Activated CD8-positive, alpha-beta T cell treated with anti-CD3 and anti-CD28 coated beads for 36 hours (primary cell): ENCODE results near the gene RPS6KA5. TPM values are rescaled to one million over a fixed set of nuclear protein-coding genes. Genes with fewer than 3 reads are reported as not detected.

Experiments used
- ATAC-seq: fragments of 200-7000 bp; cut with Tn5 transposase; one replicate; pipeline ENCODE4 v1.10.0; 2021; ENCODE audit warnings: mild to moderate bottlenecking, moderate library complexity
- CTCF ChIA-PET: fragments of 350-600 bp; sonication (Branson Sonifier 250); formaldehyde crosslinking; loops from one replicate; lab custom pipeline; 2021; ENCODE audit warnings: antibody characterized with exemption; lab: Charles Lee
- POLR2A ChIA-PET: fragments of 350-600 bp; sonication (Branson Sonifier 250); formaldehyde crosslinking; loops from one replicate; lab custom pipeline; 2021; ENCODE audit warnings: antibody characterized with exemption; lab: Charles Lee
- DNase-seq: peaks from one replicate; pipeline ENCODE4 v3.0.0-alpha.2; 2020
- H3K27ac Mint-ChIP-seq: one replicate; pipeline ENCODE4 v1.8.0; 2021; ENCODE audit warnings: mild to moderate bottlenecking, mixed read lengths
- H3K27me3 Mint-ChIP-seq: one replicate; pipeline ENCODE4 v1.8.0; 2021; ENCODE audit warnings: mixed read lengths
- H3K36me3 Mint-ChIP-seq: one replicate; pipeline ENCODE4 v1.8.0; 2021; ENCODE audit warnings: low read depth, mixed read lengths
- H3K4me1 Mint-ChIP-seq: one replicate; pipeline ENCODE4 v1.8.0; 2021; ENCODE audit warnings: low read depth, mixed read lengths
- H3K4me3 Mint-ChIP-seq: one replicate; pipeline ENCODE4 v1.8.0; 2021; ENCODE audit warnings: mild to moderate bottlenecking, moderate library complexity, mixed read lengths
- H3K9me3 Mint-ChIP-seq: one replicate; pipeline ENCODE4 v1.8.0; 2021; ENCODE audit warnings: mixed read lengths
- CTCF ChIP-seq: fragments of 200-600 bp; IDR thresholded peaks from one replicate; pipeline ENCODE4 v1.8.0; 2022; ENCODE audit warnings: antibody characterized with exemption, mild to moderate bottlenecking
- intact Hi-C: fragments of 100-400 bp; cut with micrococcal nuclease; formaldehyde crosslinking; loops from one replicate; pipeline ENCODE4 v1.10.0; 2022
- total RNA-seq, 2 experiments: library from RNA; stranded (reverse); gene quantifications; one replicate each; pipeline ENCODE4 v1.2.3, GENCODE V29; 2021

The RPS6KA5 gene
- total RNA-seq, 2 experiments from 2014 or later, result 12.8 to 12.9 TPM

DNA sequence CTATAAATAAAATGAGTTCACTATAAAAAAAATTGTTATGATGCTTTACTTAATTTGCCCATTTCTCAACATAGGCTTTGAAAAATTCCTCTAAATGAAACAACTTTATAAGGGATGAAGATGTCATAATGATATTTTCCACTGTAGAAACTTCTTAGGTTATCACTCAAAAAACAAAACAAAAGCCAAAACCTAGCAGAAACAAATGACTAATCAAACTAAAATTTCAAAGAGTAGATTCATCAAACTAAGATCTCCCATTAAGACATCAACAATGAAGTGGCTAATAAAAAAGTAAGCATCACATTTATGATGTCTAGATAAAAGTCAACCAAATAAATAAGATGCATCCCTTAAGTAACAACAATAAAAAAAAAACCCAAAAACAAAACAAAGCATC is 207.3 kb downstream of the RPS6KA5 start:
- DNase-seq, result no peak
- H3K4me3 Mint-ChIP-seq, result no peak overlapping the region
- CTCF ChIA-PET, result no interaction called here

DNA sequence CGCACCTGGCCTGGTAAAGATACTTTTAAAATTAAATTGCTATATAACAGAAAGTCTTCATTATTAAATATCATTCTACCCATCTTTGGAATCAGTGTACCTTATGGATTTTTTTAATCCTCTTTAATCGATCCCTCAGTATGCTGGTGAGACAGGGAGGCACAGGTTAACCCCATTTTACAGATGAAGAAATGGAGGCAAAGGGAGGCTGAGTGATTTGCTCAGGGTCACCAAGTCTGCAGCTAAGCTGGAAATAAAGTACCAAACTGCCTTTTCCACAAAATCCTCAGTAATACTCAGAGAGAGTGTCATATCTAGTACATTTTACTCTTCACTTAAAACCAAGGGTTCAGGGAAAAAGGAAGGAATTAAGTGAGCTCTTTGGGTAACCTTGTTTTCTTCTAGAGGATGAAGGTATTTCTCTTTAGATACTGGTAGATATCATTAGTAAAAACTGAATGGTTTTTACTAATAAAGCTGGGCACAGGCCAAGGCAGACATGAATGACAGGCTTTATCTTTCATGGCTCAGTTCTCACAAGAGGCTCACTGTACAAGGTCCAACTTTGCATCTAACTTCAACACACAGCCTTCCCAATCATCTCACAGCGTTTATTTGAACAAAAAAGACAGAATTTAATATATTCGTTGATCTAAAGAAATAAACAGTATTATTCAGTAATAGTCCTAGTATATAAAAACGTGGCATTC is 209.0 kb downstream of the RPS6KA5 start:
- DNase-seq (no peak), ATAC-seq (no peak)
- Mint-ChIP-seq H3K27me3 (no peaks in the 10 kb centered on the region), H3K4me1 (no peaks in the 10 kb centered on the region), H3K36me3 (no peaks in the 10 kb centered on the region), H3K4me3 (no peak overlapping the region), H3K27ac (no peak overlapping the region), H3K9me3 (no peaks in the 10 kb centered on the region)
- intact Hi-C loops, result no loop called here
- CTCF ChIA-PET, result no interaction called here
- TF ChIP-seq CTCF, result no peak
- POLR2A ChIA-PET, result no interaction called here

More for the DNA sequence above, 207.3 kb downstream of the RPS6KA5 start:
- no peak for TF ChIP-seq CTCF
- Mint-ChIP-seq H3K4me1 (no peaks in the 10 kb centered on the region), H3K27me3 (no peaks in the 10 kb centered on the region), H3K36me3 (no peaks in the 10 kb centered on the region), H3K27ac (no peak overlapping the region), H3K9me3 (no peaks in the 10 kb centered on the region)
- no peak for ATAC-seq
- POLR2A ChIA-PET, result no interaction called here
- intact Hi-C loops, result no loop called here

- intact Hi-C loops, result no loop called here
- Mint-ChIP-seq H3K4me3 (no peak overlapping the region), H3K4me1 (no peaks in the 10 kb centered on the region), H3K9me3 (no peaks in the 10 kb centered on the region), H3K27ac (no peak overlapping the region), H3K36me3 (no peaks in the 10 kb centered on the region), H3K27me3 (no peaks in the 10 kb centered on the region)
- ChIA-PET CTCF (interaction anchor here (1.5 kb wide), 1 partner anchor 323 kb away, joined by 5 read pairs; no protein-coding TSS in a partner anchor), POLR2A (no interaction called here)
- DNase-seq, result no peak
- no peak for TF ChIP-seq CTCF
- no peak for ATAC-seq
Measured at GRCh38 chr14:90850487-90850886, 210.0 kb downstream of the RPS6KA5 start.

DNA sequence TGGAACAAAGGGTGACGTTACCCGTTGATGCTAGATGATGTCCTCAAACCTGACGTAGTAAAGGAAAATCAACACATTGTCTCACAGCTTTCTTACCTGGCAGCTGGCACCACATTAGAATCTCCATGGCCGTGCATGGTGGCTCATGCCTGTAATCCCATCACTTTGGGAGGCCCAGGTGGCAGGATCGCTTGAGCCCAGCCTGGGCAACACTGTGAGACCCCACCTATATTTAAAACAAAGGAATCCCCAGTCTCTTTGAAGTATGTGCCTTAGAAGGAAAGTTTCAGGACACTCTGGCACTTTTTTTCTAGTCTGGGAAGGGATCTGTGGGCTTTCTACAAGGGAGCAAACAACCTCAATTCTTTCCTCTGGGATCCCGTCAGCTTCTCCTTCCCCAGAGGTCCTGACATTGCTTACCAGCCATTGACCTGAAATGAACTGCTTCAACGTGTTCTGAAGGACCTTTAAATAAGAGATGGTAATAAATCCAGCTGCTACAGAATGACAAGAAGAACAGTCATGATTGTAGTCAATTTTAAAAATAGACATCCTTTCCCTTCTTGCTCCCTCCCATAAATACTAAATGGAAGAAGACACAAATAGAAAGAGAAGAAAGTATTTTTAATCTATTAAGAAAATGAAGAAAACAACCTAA is 210.5 kb downstream of the RPS6KA5 start:
- no peak overlapping the region for H3K4me3 Mint-ChIP-seq
- ATAC-seq, result no peak
- intact Hi-C loops, result no loop called here

More for the DNA sequence above, 210.5 kb downstream of the RPS6KA5 start:
- CTCF ChIA-PET, result interaction anchor here (1.5 to 2.2 kb wide), 2 partner anchors 53 to 323 kb away, joined by 5 to 7 read pairs; no protein-coding TSS in a partner anchor
- no peaks in the 10 kb centered on the region for H3K36me3 Mint-ChIP-seq
- no peaks in the 10 kb centered on the region for H3K9me3 Mint-ChIP-seq
- no peaks in the 10 kb centered on the region for H3K4me1 Mint-ChIP-seq
- TF ChIP-seq CTCF, result no peak
- POLR2A ChIA-PET, result no interaction called here
- no peak overlapping the region for H3K27ac Mint-ChIP-seq
- no peak for DNase-seq
- H3K27me3 Mint-ChIP-seq, result no peaks in the 10 kb centered on the region
